GM12874 (cell line): ENCODE results near the gene SNRPA1.

Experiments
- CTCF ChIP-seq: IDR thresholded peaks from 2 replicates; pipeline ENCODE4 v1.5.1; 2011; ENCODE audit warnings: low read depth, mild to moderate bottlenecking, control low read depth, low read length, moderate library complexity; ENCODE audit not compliant: insufficient read depth

SNRPA1 gene

GRCh38 chr15:101309436-101310160, 14.6 kb upstream of the SNRPA1 start:
- TF ChIP-seq CTCF, result no peak

DNA sequence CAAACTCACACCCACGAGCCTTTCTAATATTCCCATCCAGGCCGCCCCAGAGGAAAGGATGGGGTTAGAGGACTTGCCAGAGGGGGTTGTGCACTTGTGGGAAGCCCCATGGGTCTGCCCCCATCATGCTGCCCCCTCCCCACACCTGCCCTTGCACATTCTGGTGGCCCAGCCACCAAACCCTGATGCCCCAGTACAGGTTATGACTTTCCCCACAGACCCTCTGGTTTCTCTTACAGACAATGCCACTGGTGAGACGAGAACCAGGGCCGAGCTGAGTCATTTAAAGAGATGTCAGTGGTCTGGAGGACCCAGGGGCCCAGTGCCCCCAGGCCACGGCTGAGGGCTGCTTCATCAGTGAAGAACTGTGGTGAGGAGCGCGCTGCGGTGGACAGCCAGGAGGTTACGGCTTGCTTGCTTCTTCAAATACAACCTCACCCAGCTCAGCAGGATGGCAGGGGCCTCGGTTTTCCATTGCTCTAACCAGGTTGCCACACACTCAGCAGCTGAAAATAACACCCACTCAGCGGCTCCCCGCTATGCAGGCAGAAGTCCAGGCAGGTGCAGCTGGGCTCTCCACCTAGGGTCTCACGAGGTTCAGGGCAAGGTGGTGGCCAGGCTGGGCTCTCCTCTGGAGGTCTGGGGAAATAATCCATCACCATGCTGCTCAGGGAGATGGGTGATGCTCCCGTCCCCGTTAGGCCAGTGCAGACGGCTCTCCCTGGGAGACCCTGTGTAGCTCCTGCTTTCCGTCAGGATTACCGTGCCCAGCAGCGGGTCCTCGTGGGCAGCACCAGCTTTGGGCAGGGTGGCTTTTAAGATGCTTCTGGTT, 13.8 kb upstream of the SNRPA1 start:
- TF ChIP-seq CTCF, result no peak

DNA sequence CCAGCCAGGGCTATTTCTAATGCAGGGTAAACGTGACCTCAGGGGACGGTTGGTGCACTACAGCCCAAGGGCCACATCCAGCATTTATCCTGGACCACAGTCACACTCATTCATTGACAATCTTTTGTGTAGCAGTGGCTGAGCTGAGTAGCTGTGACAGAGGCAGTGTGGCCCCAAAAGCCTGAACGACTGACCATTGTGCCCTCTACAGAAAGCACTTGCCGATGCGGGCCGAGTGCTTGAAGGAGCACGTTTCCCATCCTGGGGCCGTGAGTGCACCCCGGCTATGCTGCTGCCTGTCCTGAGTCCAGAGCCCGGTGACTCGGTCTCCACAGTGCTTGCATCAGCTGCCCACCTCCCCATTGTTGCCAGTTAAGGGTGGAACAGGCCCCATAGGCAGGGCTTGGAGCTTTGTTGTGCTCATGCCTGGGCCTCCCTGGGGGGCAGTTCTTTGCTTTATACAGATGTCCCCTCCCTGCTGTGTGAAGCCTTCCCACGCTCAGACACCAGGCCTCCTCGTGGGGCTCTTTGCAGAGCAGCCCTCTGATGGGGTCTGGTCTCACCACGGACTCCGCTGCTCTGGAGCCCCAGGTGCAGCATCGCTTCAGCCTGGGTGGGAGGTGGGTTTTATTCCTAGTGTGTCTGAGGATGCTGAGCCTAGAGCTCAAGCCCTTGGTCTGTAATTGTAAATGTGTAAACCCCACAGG, 13.0 kb upstream of the SNRPA1 start:
- no peak for TF ChIP-seq CTCF

DNA sequence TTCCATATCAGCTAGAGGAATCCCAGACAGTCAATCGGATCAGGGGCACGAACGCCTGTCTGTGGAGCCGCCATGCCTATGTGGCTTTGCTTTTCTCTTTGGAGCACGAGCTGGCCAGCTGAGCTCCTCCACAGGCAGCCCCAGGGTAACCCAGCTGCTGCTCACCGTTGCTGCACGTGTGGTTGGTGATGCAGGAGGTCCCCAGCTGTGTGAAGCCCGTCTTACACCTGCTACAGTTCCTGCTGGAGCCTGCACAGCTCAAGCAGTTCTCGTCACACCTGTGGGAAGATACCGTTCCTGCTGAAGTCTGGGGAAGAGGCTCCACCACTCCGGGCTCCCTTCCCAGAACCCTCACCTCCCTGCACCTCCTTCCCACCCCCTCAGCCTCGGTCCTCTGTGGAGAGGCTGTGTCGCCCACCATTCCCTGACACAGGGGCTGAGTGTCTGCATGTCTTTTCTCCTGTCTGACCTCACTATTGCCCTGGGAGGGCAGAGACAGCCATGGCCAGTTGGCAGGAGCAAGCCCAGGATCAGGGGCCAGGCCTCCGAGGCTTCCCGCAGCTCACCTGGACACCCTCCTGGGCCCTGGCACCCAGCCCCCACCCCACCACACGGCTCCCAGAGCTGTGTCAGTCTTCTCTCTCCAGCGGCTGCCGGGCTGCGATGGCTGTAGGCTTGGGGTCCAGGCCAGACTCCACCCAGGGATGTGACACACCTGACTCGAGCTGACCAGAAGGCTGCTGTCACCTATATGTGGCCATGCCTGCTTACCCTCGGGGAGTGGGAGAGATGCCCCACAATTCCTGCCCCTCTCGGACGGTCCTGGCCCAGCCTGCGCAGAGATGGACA, 12.2 kb upstream of the SNRPA1 start:
- no peak for TF ChIP-seq CTCF

- TF ChIP-seq CTCF, result no peak
Measured at GRCh38 chr15:101306341-101307047, 11.4 kb upstream of the SNRPA1 start.

DNA sequence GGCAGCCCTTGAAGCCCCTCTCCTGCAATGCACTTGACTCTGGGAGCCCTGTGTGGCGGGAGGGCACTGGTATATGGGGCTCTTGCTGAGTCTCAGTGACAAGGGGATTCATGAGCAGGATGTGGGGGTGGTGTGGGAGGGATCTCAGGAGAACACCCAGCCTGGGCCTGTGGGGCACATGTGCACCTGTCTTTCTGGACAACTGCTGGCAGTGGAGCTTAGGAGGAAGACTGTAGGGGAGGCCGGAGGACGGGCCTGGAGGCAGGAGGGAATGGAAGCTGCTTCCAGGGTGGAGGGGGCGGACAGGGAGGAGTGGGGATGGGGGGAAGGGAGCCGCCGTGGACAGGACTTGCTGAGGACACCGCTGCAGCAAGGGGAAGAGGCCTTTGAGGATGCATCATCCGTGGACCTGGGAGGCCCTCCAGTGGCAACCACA, 10.8 kb upstream of the SNRPA1 start:
- TF ChIP-seq CTCF, result no peak
